Colon (tissue), 2 donors: ENCODE data around the gene ADAMTS12.

Experiments used
- FAIRE-seq: peaks from 2 replicates; lab custom pipeline; 2012; peaks lifted over from hg19 to GRCh38; lab: Jason Lieb, UNC
- donor health status: control.
- donor health status: control.

ADAMTS12 gene

GRCh38 chr5:33806738-33807442 is 84.9 kb downstream of the ADAMTS12 start:
- no peak for FAIRE-seq

GRCh38 chr5:33801292-33801691 is 90.5 kb downstream of the ADAMTS12 start:
- FAIRE-seq: no peak

DNA sequence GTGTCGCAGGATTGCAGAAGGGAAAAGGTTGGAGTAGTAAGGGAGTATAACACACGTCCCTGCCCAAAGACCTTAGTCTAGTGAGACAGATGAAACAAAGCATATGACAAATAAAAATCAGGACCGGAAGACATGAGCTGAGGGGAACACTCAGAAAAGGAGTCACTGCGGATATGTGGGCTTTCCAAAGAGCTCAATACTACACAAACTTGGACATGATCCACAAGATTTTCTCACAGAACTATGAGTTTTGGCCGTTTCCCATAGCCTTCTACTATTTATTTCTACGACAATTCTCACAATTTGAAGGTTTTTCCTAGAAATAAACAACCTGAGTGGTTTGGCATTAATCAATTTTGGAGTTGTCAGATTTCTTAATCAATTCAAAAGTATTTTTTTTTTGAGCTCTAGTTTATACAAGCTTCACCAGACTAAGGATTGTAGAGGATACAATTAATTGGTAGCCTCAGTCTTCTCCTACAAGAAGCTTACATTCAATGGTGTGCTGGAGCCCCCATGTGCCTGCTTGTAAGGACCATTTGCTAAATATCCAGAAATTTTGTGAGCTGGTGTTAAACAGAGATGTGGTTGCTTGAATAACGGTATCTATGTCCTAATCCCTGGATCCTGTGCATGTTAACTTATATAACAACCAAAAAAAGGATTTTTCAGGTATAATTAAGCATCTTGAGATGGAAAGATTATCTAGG is 91.4 kb downstream of the ADAMTS12 start:
- FAIRE-seq: no peak

DNA sequence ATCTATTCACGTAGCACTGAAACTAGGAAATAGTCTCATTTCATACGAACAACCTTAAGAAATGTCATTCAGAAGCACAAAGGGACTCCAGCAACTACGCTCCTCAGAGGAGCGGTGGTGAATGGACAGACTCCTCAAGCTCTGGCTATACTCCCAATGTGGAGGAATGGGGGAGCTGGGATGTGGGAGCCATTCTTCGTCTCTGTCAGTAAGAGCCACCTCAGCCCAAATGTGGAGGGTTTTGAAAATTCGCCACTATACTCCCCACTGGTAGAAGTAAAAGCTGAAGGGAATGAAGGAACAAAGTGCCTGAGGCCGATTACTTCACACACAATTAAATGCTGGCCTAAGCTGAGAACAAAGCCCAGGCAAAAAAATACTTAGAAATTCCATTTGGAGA is 96.3 kb downstream of the ADAMTS12 start:
- no peak for FAIRE-seq

GRCh38 chr5:33794550-33795181 is 97.1 kb downstream of the ADAMTS12 start:
- FAIRE-seq: no peak

DNA sequence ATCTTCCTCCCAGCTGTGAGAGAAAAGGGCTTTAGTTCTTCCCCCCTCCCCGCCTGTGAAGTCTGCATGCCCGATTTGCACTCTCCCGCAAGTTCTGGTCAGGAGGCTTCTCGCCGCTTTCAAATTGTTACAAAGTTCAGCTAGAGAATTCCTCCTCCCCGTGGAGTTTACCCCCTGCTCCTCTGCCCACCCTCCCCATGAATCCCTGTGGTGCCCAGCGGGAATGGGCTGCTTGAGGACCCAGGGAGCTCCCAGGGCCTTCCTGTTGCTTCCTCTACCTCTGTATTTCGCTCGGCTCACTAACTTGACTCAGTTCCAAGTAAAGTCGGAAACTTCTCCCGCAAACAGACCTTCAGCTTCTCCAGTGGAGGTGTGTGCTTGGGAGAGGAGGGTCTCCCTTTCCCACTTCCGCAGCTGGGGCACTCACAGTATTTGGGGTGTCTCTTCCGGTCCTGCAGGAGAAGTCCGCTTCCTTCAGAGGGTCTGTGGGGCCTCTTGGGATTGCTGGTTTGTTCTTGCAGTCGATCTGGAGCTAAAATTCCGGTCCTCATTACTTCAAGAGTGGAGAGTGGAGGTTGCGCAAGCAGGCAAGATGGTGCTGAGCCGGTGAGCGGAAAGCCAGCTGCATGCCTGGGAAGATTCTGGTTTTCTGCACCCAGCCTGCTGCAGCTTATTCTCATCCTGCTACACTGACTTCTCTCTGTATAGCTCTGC is 97.8 kb downstream of the ADAMTS12 start:
- no peak for FAIRE-seq

GRCh38 chr5:33793276-33793675 is 98.5 kb downstream of the ADAMTS12 start:
- FAIRE-seq: no peak

- no peak for FAIRE-seq
These were observed 99.2 kb downstream of the ADAMTS12 start for GRCh38 chr5:33792559-33792958.

GRCh38 chr5:33789567-33789957 is 102.2 kb downstream of the ADAMTS12 start:
- FAIRE-seq: no peak

GRCh38 chr5:33788922-33789566 is 102.7 kb downstream of the ADAMTS12 start:
- no peak for FAIRE-seq

DNA sequence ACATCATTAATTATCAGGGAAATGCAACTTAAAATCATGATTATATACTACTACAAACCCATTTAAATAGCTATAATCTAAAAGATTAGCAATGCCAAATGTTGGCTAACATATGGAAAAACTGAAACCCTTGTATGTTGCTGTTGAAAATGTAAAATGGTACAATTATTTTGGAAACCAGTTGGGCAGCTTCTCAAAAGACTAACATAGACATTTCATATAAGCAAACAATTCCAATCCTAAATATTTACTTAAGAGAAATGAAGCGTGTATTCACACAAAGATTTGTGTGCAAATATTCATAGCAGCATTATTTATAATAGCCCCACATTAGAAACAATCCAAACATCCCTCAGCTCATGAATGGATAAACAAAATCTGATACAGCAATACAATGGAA is 106.2 kb downstream of the ADAMTS12 start:
- FAIRE-seq: no peak

DNA sequence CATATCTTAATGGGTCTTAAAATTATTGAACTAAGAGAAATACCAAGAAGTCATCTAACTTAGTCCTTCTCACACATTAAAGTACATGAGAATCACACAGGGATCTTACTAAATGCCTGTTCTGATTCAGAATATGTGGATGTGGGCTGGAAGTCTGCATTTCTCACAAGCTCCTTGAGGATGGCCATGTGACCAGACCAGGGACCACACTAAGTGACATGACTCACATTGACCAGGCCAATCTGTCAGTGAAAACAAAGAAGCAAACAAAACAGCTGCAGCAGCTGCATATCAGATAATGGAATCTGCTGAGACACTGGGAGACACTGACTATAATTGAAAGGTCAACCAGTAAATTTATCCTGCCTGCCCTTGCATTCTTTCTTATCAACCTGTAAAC is 110.5 kb downstream of the ADAMTS12 start:
- FAIRE-seq: no peak

- FAIRE-seq: no peak
These were observed 115.6 kb downstream of the ADAMTS12 start for GRCh38 chr5:33776151-33776660.

DNA sequence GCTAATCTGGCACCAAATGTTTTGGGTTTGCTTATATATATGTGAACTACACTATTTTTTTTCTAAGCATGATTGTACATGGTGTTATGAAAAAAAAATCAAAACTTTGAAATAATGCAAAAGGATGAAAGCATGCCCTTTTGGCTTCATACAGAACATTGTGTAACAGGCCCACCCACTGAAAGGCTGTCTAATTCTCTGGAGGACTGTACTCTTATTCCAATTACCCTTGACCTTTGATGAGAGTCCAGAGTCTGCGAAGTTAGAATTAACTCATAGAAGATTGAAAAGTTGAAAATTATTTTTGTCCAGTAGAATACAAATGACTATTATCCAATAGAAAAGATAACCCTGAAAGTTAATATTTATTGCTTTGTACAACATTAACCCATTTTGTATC is 117.4 kb downstream of the ADAMTS12 start:
- no peak for FAIRE-seq

- FAIRE-seq: no peak
These were observed 119.4 kb downstream of the ADAMTS12 start for GRCh38 chr5:33772380-33772897.

GRCh38 chr5:33769968-33770367 is 121.8 kb downstream of the ADAMTS12 start:
- FAIRE-seq: no peak

GRCh38 chr5:33769196-33769595 is 122.6 kb downstream of the ADAMTS12 start:
- FAIRE-seq: no peak

- FAIRE-seq: no peak
These were observed 125.8 kb downstream of the ADAMTS12 start for GRCh38 chr5:33766023-33766422.

GRCh38 chr5:33764786-33765185 is 127.0 kb downstream of the ADAMTS12 start:
- no peak for FAIRE-seq

DNA sequence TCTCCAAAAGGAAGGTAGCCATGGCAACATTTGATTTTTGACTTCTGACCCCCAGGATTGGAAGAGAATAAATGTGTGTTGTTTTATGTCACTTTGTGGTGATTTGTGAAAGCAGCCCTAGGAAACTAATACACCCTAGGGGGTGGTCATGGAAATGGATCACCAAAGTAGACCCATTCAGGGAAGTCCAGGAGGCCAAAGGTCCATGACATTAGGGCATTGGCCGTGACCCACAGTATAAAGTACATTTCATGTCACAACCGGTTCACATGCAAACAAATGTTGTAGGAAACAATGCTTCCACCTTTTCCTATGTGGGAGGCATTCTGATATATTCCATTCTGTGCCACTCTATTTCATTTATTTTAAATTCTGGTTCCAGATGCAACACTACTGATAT is 128.4 kb downstream of the ADAMTS12 start:
- FAIRE-seq: no peak

GRCh38 chr5:33762859-33763258 is 128.9 kb downstream of the ADAMTS12 start:
- no peak for FAIRE-seq

DNA sequence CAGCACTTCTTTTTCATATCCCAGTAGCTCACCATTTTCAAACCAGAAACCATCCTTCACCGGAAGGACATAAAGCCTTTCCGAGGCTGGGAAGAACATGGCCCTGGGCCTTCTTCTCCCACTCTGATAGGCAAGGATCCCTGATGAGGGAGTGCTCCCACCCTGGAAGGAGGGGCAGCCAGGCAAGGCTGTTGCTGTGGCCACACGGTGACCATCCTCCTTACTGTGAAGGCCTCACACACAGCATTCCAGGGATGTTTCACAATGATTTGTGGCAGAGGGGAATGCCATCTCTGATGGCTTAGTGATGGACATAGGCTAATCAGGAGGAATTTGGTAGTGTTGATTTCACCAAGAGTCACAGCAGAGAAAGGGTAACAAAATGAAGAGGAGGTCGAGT is 130.7 kb downstream of the ADAMTS12 start:
- no peak for FAIRE-seq
